ENCODE results near the gene DACH2. TPM values are rescaled to one million over a fixed set of nuclear protein-coding genes. Genes with fewer than 3 reads are reported as not detected.

The DACH2 gene
- total RNA-seq, 2 experiments from 2014 or later = not detected

- DNase-seq (ENCODE audit: low spot score) = no peak
- ChIA-PET CTCF (ENCODE audit: unreplicated experiment) (no interaction called here), POLR2A (interaction anchor here (0.6 kb wide), 1 partner anchor 68 kb away, joined by 4 read pairs; no protein-coding TSS in a partner anchor)
- no peak overlapping the region for H3K4me3 ChIP-seq (ENCODE audit: low read depth, low read length, poor library complexity, severe bottlenecking)
- H3K9me2 ChIP-seq (ENCODE audit: insufficient read depth, low read length) = no peaks in the 10 kb centered on the region
- no peaks in the 10 kb centered on the region for H3K36me3 ChIP-seq (ENCODE audit: insufficient read depth, low read length)
- no peak overlapping the region for H3K27ac ChIP-seq (ENCODE audit: low read depth, low read length, poor library complexity, severe bottlenecking)
- no TSS peak for BruUV-seq (replicated peaks)
- H3K4me1 ChIP-seq (ENCODE audit: insufficient read depth, low read length, poor library complexity, severe bottlenecking) = no peaks in the 10 kb centered on the region
- H3K79me2 ChIP-seq (ENCODE audit: insufficient read depth, low read depth, low read length) = no peaks in the 10 kb centered on the region
- no peak overlapping the region for H2AFZ ChIP-seq (ENCODE audit: low read length)
- intact Hi-C loops (cut with micrococcal nuclease; ENCODE audit: unreplicated experiment) = no loop called here
- no peaks in the 10 kb centered on the region for H3K9me3 ChIP-seq (ENCODE audit: low read length)
- no peaks in the 10 kb centered on the region for H4K20me1 ChIP-seq (ENCODE audit: insufficient read depth, low read length)
- no peak overlapping the region for H3K4me2 ChIP-seq (ENCODE audit: low read length)
- TF ChIP-seq EZH2phosphoT487 (IDR thresholded peaks at IDR 0.05; ENCODE audit: borderline replicate concordance, low read depth, low read length) (no peak), CTCF (conservative IDR thresholded peaks at IDR 0.05; ENCODE audit: low read length) (no peak)
Observed at GRCh38 chrX:86455495-86455894, 307.2 kb downstream of the DACH2 start.

GRCh38 chrX:86460760-86461159 lies 312.5 kb downstream of the DACH2 start:
- Histone ChIP-seq H4K20me1 (ENCODE audit: insufficient read depth, low read length) (no peaks in the 10 kb centered on the region), H3K4me1 (ENCODE audit: insufficient read depth, low read length, poor library complexity, severe bottlenecking) (no peaks in the 10 kb centered on the region), H3K9me2 (ENCODE audit: insufficient read depth, low read length) (no peaks in the 10 kb centered on the region), H3K4me2 (ENCODE audit: low read length) (no peak overlapping the region), H3K36me3 (ENCODE audit: insufficient read depth, low read length) (no peaks in the 10 kb centered on the region), H3K79me2 (ENCODE audit: insufficient read depth, low read depth, low read length) (no peaks in the 10 kb centered on the region), H2AFZ (ENCODE audit: low read length) (no peak overlapping the region), H3K9me3 (ENCODE audit: low read length) (no peaks in the 10 kb centered on the region), H3K4me3 (ENCODE audit: low read depth, low read length, poor library complexity, severe bottlenecking) (no peak overlapping the region), H3K27ac (ENCODE audit: low read depth, low read length, poor library complexity, severe bottlenecking) (no peak overlapping the region)
- ChIA-PET POLR2A (no interaction called here), CTCF (ENCODE audit: unreplicated experiment) (no interaction called here)
- TF ChIP-seq EZH2phosphoT487 (IDR thresholded peaks at IDR 0.05; ENCODE audit: borderline replicate concordance, low read depth, low read length) (no peak), CTCF (conservative IDR thresholded peaks at IDR 0.05; ENCODE audit: low read length) (no peak)
- intact Hi-C loops (cut with micrococcal nuclease; ENCODE audit: unreplicated experiment) = no loop called here
- DNase-seq (ENCODE audit: low spot score) = no peak
- BruUV-seq (replicated peaks) = no TSS peak

GRCh38 chrX:86504297-86504696 lies 356.0 kb downstream of the DACH2 start:
- BruUV-seq (replicated peaks) = no TSS peak
- ChIA-PET POLR2A (interaction anchor here (0.6 kb wide), 1 partner anchor 87 kb away, joined by 3 read pairs; no protein-coding TSS in a partner anchor), CTCF (ENCODE audit: unreplicated experiment) (no interaction called here)
- no peaks in the 10 kb centered on the region for H3K79me2 ChIP-seq (ENCODE audit: insufficient read depth, low read depth, low read length)
- H3K36me3 ChIP-seq (ENCODE audit: insufficient read depth, low read length) = no peaks in the 10 kb centered on the region
- H4K20me1 ChIP-seq (ENCODE audit: insufficient read depth, low read length) = no peaks in the 10 kb centered on the region
- TF ChIP-seq CTCF (conservative IDR thresholded peaks at IDR 0.05; ENCODE audit: low read length) = no peak
- no peak for TF ChIP-seq EZH2phosphoT487 (IDR thresholded peaks at IDR 0.05; ENCODE audit: borderline replicate concordance, low read depth, low read length)
- no peaks in the 10 kb centered on the region for H3K4me1 ChIP-seq (ENCODE audit: insufficient read depth, low read length, poor library complexity, severe bottlenecking)
- no peak overlapping the region for H2AFZ ChIP-seq (ENCODE audit: low read length)
- no peak overlapping the region for H3K4me3 ChIP-seq (ENCODE audit: low read depth, low read length, poor library complexity, severe bottlenecking)
- H3K9me2 ChIP-seq (ENCODE audit: insufficient read depth, low read length) = no peaks in the 10 kb centered on the region
- no peaks in the 10 kb centered on the region for H3K9me3 ChIP-seq (ENCODE audit: low read length)
- H3K4me2 ChIP-seq (ENCODE audit: low read length) = no peak overlapping the region
- intact Hi-C loops (cut with micrococcal nuclease; ENCODE audit: unreplicated experiment) = no loop called here
- DNase-seq (ENCODE audit: low spot score) = no peak
- H3K27ac ChIP-seq (ENCODE audit: low read depth, low read length, poor library complexity, severe bottlenecking) = no peak overlapping the region
